NCI-H1694 (cell line): Measurements from ENCODE around the gene SCUBE3.

Source experiments
- DNase-seq: peaks from one replicate; lab custom pipeline; 2025; lab: John Stamatoyannopoulos, UW

The SCUBE3 gene

DNA sequence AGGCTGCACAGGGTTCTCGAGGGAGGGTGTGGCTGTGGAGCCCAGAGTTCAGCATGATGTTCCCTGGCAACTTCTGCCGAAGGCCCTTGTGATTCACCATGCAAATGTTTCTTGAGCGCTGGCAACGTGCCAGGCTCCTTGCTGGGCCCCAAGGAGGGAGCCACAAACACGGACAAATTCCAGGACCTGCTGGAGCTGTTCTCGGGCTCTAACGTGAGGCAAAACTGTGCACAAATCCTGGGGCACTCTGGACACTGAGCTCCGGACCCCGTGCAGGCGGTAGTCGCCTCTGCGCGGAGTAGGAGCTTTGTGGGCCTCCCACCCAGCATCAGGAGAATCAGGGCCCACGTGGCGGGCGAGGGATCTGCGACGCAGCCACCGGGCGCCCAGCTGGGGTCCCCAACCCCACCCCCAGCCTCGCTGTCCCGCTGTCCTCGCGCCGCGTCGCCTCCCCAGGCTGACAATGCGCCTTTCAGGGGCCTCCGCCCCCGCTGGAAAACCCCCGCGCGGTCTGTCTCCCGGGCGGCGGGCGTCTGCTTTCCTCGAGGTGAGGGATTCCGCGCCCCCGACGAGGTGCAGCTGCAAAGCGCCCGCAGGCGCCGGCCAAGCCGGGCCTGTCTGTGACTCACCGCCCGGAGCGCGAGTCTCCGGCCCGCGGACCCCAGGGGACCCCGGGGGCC, 31.7 kb upstream of the SCUBE3 start:
- no peak for DNase-seq

DNA sequence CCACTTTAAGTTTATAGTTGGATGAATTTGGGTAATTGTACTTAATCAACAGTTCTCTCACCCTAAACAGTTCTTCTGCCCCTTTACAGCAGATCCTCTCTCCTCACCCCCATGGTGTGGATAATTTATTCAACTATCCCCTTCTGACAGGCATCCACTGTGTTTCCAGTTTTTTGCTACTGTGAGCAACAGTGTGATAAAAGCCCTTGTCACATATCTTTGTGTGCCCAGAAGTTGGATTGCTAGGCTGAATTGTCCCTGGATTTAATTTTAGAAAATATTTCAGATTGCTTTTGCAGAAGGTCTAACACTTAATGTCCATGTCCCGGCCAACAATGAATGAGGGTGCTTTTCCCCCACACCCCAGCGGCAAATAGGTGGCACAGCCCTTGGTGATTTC, 30.5 kb upstream of the SCUBE3 start:
- no peak for DNase-seq

DNA sequence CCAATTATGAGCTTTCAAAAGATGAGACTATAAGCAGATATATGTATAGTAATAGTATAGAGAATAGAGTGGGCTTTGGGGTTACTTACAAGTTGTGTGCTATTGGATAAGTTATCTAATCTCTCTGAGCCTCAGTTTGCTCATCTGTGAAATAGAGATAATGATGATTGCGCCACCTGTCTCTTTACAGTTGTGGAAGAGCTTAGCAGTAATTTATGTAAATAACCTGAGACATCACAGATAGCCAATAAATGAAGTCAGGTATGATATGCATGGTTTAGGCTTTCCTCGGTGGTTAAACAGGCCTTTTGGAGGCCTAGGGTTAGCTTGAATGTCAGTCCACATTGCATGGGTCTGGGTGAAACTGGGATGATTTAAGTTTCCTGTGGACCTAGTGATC, 29.8 kb upstream of the SCUBE3 start:
- DNase-seq = no peak

DNA sequence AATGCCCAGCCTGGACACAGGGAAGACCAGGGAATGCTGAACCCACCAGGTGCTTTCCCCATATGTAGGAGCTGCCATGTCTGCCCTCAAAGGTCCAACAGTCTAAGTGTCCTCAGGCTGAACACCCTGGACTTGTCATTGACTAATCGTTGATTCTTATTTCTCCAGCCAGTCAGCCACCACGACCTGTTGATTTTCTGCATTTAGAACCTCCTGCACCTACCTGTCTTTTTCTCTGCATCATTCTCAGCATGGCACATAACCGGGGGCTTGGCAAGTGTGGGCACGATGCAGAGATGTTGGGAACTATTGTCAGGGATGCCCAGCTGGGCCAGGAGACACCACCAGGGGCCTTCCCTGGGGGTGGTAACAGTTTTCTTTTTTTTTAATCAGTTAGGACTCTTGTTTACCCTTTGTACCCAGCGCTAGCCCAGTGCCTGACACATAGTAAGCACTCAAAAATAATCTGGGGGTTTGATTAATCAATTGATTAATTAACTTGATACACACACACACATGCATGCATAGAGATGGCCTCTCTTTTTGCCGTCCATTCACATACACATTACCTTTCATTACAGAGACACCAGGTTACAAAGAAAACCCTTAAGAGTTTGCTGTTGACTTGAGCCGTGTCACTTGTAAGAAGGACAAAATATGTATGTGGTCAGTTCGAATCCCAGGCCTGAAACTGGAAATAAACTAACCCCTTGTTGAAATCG, 29.0 kb upstream of the SCUBE3 start:
- DNase-seq = no peak

DNA sequence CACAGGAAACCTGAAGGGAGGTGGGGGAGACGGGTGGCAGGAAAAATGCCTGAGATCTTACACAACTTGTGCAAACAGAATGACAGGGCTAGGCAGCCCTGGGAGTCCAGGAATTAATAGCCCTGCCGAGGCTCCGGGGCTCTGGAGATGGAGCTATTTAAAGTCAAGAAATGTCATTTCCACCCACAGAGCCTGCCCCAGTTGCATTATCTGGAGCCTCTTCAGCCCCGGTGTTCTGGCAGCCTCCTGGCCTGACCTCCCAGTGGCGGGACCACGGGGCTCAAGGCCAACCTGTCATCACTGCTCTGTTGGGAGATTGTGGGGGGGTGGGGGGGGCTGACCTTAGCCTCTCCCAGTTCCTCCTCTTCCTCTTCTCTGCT, 28.5 kb upstream of the SCUBE3 start:
- DNase-seq = no peak

DNA sequence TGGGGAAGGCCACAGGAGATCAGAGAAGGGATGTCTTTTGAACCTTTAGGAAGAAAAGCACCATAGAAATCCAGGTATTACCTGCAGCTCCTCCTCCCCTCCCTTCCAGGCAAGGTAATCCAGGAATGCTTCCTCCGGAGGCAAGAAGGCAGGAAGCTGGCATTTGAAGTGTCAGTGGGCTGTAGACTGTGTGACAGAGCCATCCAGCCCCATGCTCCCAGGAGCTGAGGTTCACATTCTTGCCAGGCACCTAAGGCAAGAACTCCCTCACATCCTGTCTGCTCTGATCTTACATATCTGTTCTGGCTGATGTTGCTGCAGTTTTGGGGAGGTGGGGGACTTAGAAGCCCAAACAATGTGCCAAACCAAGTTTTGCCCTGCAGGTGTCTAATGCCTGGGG, 27.8 kb upstream of the SCUBE3 start:
- no peak for DNase-seq

DNA sequence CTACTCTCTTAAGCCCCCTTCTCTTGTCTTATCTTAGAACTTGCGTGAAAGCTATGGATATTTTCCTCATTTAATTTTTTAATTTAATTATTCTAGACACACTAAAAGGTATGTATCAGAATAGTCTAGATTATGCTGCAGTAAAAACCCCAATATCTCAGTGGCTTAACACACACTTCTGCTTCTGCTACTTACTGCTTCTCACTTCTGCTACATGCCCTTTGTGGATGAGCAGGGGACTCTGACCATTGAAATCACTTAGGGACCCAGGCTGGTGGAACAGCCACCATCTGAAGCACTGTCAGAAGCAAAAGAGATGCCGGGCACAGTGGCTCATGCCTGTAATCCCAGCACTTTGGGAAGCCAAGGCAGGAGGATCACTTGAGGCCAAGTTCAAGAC, 27.2 kb upstream of the SCUBE3 start:
- no peak for DNase-seq

DNA sequence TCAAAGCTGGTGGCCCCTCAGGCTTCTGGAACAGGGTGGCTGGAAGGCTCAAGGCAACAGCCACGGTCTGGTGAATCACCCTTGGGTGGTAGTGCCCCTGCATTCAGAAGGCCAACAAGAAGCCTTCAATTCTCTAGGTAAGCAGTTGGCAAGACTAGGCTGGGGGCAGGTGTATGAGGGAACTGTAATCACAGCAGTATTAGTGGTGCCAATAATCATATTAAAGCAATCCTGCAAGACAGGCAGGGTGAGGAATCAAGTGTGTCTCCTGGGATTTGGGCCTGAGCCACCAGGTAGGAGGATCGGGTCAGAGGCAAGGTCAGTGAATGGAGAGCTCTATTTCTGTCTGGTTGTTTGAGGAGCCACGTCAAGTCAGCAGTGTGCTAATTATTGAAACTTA, 24.9 kb upstream of the SCUBE3 start:
- DNase-seq = no peak

DNA sequence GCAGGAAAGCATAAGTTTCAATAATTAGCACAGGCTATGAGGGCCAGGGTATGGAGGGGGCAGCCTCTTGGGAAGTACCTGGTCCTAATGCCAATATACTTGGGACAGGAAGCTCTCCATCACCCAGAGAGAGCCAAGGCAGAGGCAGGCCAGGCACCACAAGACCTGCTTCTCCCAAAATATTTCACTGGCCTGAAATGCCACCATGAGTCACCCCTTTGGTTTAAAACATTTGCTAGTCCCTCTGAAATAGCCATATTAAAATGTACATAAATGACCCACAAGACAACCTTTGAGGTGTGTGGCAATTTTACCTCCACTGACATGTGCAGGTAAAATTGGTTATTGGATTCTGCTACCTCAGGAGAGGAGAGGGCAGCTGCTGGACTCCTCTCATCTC, 23.4 kb upstream of the SCUBE3 start:
- no peak for DNase-seq

DNA sequence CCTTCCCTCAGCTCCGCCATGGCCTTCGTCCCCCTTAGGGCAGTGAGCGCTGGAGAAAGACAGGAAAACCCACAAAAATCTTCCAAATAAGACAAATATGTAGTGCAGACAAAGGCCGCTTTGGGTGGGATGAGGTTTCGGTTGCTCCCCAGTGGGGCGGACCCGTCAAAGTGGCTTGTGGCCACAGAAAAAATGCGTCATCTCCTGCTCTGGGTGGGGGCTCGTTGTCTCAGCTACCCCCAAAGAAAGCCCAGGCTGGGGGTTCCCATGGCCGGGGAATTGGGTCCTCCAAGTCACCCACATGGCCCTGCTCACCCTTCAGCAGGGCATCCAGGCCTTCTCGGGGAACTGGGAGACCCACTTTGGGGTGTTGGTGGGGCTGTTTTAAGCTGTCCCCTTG, 21.9 kb upstream of the SCUBE3 start:
- no peak for DNase-seq

DNA sequence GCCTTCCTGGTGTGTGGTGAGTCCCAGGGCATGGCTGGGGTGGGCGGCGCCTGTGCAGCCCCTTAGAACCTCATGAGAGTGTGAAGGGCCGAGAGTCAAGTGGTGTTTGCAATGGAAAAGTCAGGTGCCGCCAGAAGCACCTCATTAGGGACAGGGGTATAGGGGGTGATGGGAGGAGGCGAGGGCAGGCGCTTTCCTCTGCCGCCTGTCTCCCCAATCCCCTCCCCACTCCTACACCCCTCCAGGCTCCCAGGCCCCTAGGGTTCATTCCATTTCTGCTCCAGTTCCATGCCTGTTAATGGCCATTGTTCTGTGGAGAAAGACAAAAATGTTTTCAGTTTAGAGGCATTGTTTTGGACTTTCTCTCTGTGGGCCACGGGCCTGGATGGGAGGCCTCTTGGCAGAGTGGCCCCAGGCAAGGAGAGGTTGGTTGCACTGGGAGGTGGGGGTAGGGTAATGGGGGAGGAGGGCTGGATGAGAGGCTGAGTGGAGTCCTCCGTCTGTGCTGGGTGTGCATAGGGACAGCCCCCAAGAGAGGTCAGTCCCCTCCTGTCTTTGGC, 21.4 kb upstream of the SCUBE3 start:
- no peak for DNase-seq

DNA sequence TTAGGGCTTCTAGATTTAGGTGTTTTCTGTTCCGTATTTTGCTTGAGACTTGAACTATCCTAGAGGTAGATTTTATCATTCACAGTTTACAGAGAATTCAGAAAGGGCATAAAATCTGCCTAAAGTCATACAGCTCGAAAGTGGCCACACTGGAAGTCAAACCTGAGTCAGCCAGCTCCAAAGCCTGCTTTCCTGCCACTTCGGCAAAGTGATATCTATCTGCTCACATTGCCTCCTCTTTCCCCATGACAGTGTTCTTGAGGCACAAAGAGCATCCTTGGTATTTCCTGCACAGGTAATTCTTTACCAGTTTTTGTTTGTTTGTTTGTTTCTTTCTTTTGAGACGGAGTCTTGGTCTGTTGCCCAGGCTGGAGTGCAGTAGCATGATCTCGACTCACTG, 19.4 kb upstream of the SCUBE3 start:
- DNase-seq = no peak

DNA sequence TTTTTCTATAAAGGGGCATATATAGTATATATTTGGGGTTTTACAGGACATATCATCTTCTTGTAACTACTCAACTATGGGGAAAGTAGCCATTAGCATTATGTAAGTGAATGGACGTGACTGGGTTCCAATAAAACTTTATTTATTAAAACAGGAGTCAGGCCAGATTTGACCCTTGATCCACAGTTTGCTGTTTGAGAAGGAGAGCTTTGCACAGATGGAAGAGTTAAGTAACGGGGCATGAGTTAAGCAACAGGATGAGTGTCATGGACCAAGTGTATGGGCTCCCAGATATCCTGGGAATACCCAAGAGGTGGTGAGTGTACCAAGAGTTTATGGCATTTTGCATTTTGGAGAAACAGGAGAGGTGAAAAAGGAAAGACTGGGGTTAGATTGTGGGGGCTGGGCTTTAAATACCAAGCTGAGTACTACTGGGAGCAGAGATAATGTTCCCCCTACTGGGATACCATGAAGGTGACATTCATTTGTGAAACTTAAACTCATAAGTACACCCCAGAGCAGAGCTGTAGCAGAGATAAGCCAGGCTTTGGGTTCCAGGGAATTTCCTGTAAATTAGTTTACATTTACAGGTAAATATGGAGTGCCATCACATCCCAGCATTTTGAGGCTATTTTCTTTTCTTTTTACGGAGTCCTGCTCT, 18.5 kb upstream of the SCUBE3 start:
- no peak for DNase-seq

DNA sequence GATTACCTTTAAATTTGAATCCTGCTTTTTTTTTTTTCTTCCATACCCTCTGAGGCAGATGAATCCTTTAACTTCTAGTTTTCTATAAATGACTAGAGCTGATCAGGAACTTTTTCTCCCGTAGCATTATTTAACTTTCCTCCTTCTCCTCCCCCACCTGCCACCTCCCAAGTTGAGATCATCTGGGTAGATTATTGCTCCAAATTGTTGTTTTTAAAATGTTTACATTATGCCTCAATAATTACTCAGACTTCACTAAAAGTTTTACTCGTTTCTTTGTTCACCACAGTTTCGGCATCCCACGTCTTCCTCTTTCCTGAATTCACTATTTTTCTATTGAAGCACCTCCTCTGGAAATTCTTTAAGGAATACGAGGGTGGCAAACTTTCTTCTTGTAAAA, 16.6 kb upstream of the SCUBE3 start:
- DNase-seq = no peak

DNA sequence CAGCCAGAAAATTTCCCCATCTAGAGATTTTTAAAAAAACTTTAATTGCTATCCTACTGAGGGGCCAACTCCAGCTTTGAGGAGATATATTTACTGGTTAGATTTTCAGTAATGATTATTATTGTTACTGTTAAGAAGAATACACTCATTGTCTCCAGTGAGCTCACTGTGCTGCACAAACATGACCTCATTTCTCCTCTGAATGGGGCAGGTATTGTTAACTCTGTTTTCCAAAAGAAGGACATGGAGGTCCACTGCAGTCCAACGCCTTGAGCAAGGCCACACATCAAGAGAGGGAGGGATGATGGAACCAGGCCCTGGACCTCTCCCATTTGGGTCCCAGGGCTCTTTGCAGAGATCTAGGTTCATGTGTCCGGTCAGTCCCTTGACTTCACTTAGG, 13.9 kb upstream of the SCUBE3 start:
- DNase-seq = no peak

DNA sequence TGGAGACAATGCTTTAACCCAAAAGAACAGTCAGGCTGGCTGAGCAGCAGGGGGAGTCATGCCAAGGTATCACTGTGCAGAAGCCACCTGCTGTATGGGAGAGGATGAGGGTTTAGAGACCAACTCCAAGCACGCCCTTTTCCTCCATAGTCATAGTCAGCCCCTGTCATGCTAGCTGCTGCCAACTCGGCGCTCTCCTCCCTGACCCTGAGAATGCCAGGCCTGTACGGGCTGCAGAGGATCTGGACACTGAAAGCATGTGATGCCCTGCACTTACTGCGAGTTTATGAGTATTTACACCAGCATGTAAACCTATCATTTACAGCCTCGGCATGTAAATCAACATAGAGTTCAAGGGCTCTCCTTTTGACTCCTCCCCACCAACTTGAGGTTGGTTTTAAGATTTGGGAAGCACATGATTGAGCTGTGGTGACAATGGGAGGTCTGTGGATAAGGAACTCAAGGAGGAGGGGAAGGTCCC, 11.7 kb upstream of the SCUBE3 start:
- no peak for DNase-seq

DNA sequence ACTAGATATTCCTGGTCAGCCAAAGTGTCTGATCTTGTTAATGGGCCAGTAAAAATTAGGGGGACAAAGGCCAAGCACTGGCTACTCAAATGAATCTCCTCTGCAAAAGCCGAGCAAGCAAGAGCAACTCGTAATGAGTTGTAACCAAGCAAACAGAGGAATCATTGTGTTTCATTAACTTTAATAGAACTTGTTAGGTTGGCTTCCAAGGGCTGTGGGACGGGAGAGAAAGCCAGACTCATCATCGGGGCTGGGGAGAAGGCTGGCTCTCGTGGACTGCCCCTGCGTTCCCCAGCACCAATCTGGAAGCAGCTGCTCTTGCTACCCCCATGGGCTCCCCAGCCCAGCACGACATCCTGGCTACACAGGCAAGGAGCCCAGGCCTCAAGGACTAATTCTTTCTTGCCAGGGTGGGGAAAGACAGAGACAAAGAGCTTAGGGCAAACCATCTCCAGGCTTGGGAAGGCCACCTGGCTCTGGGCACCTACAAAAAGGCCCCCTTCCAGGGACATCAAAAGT, 10.5 kb upstream of the SCUBE3 start:
- DNase-seq = no peak

DNA sequence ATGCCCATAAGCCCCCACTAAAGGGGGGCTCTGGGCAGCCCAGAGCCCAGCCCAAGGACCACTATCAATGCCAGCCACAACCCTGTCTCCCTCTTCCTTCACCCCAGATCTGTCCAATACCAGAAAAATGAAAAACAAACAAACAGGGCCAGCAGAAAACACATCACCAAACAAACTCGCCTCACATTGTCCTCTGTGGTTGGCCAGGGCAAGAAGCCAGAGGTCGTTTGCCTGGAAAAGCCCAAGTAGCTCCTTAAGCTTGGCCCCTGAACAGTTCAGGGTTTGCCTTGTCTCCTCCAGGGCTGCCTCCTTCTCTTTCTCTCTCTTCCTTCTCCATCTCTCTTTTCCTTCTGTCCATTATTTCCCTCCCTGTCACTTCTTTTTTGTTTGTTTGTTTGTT, 10.1 kb upstream of the SCUBE3 start:
- DNase-seq = no peak

DNA sequence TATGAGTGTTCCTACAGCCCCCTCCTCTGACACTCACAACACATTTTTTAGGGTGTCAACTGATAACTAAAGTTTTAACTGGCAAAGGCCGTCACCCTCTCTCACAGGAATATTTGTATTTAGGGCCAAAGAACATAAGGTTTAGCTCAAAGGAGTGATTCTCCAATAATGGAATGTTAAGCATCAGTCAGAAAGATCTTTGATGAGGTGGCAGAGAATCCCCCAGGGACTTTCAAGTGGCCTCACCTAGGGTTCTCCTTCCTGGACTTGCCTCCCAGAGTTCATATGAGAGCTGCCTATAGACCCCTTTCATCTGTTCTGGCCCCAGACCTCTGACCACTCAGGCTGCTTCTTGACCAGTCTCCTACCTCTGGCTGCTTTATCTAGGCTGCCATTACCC, 7.4 kb upstream of the SCUBE3 start:
- no peak for DNase-seq

DNA sequence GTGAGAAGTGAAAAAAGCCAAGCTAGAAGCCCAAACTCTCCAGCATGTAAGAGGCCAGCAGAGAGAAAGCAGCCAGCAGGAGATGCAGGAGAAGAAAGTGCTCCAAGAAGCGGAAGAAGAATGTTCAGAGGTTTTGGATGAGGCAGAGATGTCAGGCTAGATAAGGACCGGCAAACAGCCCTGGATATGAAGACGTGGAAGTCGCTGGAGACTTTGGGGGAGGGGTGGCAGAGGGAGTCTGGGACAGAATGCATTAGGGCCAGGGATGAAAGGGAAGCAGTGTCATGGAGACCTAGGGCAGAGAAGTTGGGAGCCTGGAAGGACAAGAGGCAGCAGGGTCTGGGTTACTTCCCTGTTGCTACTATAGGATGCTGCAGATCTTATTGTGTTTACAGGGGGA, 5.3 kb upstream of the SCUBE3 start:
- DNase-seq = no peak

DNA sequence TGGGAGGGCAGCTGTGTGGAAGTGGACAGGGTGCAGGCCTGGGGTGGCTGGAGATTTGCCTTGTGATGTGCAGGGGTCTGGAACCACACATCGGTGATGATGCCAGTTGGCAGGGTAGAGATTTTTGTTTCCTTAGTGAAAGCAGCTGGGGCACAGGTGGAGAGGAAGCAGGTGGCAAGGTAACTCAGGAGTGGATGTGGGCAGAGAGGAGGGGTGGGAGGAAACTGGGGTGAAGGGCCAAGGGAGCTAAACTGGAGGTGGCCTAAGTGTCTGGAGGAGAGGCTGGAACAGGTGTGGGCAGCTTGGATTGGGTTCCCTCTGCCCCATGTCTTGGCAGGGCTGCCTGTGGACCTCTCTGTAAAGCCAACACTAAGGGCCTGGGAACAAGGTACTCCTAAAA, 4.7 kb upstream of the SCUBE3 start:
- DNase-seq = no peak

DNA sequence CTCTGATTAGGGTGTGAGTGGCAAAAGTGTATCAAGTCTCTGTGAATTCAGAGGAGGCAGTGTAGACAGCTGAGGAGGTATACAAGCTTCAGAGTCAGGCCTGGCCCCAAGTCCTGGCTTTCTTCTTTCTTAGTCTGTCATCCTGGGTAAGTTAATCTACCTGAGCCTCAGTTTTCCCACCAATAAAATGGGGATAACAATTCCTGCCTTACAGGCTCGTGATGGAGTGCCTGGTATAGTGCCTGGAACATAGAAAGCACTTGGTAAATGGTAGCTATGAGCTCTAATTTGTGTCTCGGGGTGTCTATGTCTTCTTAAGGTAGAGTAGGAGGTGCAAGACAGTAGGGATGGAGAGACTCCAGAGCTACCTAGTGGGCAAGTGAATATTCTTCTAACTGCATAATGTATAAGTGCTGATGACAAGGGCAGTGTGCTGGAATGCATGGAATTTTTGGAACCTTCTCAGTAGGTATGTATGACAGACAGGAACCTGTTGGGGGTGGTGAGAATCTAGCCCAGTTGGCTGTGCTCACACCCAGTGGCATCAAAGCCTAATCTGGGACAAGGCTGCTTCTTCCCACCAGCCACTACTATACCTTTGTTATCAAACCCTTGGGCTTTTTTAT, 4.0 kb upstream of the SCUBE3 start:
- no peak for DNase-seq
